Measurements from ENCODE around the gene PLPP4. TPM values are rescaled to one million over a fixed set of nuclear protein-coding genes. Genes with fewer than 3 reads are reported as not detected.

Gene PLPP4
- total and polyA plus RNA-seq, 11 donors: 0.29 TPM; not detected in 10

GRCh38 chr10:120559800-120560199 is 102.8 kb downstream of the PLPP4 start:
- Histone ChIP-seq H3K36me3 (no peaks in the 10 kb centered on the region), H3K4me3 (no peak overlapping the region), H3K27me3 (no peaks in the 10 kb centered on the region), H3K4me1 (no peaks in the 10 kb centered on the region), H3K27ac (no peak overlapping the region), H3K9me3 (peaks cover 0 to 3% (median 0%) of the 10 kb centered on the region in 12 donors)
- TF ChIP-seq POLR2A (IDR thresholded peaks at IDR 0.05): no peak
- TF ChIP-seq, protein P1, sequence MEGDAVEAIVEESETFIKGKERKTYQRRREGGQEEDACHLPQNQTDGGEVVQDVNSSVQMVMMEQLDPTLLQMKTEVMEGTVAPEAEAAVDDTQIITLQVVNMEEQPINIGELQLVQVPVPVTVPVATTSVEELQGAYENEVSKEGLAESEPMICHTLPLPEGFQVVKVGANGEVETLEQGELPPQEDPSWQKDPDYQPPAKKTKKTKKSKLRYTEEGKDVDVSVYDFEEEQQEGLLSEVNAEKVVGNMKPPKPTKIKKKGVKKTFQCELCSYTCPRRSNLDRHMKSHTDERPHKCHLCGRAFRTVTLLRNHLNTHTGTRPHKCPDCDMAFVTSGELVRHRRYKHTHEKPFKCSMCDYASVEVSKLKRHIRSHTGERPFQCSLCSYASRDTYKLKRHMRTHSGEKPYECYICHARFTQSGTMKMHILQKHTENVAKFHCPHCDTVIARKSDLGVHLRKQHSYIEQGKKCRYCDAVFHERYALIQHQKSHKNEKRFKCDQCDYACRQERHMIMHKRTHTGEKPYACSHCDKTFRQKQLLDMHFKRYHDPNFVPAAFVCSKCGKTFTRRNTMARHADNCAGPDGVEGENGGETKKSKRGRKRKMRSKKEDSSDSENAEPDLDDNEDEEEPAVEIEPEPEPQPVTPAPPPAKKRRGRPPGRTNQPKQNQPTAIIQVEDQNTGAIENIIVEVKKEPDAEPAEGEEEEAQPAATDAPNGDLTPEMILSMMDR (IDR thresholded peaks at IDR 0.05): no peak
- intact Hi-C loops (cut with DNase I): no loop called here
- no peak for DNase-seq
- WGBS, 4 donors: 86 to 89% (median 88%) methylated on average over 11 of the region's 11 CpGs
- no peak for ATAC-seq

DNA sequence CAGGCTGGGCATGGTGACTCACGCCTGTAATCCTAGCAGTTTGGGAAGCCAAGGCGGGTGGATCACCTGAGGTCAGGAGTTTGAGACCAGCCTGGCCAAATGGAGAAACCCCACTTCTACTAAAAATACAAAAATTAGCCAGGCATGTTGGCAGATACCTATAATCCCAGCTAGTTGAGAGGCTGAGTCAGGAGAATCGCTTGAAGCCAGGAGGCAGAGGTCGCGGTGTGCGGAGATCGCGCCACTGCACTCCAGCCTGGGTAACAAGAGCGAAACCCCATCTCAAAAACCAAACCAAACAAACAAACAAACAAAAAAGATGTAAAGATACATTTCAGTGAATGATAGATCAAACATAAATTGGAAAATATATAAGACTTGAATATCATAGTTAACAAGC is 105.9 kb downstream of the PLPP4 start:
- 88 to 97% (median 96%) methylated on average over 9 of the region's 9 CpGs for WGBS, 4 donors
- H3K36me3 ChIP-seq: no peaks in the 10 kb centered on the region
- TF ChIP-seq, protein P1 (IDR thresholded peaks at IDR 0.05): no peak
- TF ChIP-seq POLR2A (IDR thresholded peaks at IDR 0.05): no peak
- no peaks in the 10 kb centered on the region for H3K9me3 ChIP-seq
- no peaks in the 10 kb centered on the region for H3K4me1 ChIP-seq
- no peak overlapping the region for H3K27ac ChIP-seq
- no peaks in the 10 kb centered on the region for H3K27me3 ChIP-seq
- DNase-seq (no peak), ATAC-seq (no peak)
- H3K4me3 ChIP-seq: no peak overlapping the region
- intact Hi-C loops (cut with DNase I): no loop called here

DNA sequence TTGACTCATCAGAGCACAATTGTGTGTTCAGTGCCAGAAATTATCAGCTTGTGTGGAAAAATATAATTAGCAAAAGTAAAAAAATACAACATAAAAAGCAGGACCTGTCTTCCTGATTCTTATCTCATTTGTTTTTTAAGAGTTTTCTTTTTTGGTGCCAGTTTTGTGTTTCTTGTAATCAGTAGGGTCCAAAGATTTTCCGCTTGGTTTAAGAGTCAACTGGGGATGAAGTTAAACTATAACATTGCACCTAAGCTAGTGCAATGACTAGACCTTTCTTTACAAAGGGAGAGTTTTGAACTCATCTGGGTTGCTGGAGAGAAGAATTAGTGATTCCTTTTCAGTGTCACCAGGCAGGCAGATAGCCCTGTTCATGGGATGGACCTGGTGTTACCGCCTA is 113.4 kb downstream of the PLPP4 start:
- DNase-seq: no peak
- Histone ChIP-seq H3K4me3 (no peak overlapping the region), H3K36me3 (no peaks in the 10 kb centered on the region), H3K9me3 (no peaks in the 10 kb centered on the region), H3K27me3 (peaks cover 0 to 6% (median 0%) of the 10 kb centered on the region in 9 donors), H3K4me1 (no peaks in the 10 kb centered on the region), H3K27ac (no peak overlapping the region)
- TF ChIP-seq, protein P1 (IDR thresholded peaks at IDR 0.05): no peak
- TF ChIP-seq POLR2A (IDR thresholded peaks at IDR 0.05): no peak
- intact Hi-C loops (cut with DNase I): no loop called here
- WGBS, 4 donors: 81 to 98% (median 91%) methylated on average over 2 of the region's 2 CpGs
- ATAC-seq: no peak

DNA sequence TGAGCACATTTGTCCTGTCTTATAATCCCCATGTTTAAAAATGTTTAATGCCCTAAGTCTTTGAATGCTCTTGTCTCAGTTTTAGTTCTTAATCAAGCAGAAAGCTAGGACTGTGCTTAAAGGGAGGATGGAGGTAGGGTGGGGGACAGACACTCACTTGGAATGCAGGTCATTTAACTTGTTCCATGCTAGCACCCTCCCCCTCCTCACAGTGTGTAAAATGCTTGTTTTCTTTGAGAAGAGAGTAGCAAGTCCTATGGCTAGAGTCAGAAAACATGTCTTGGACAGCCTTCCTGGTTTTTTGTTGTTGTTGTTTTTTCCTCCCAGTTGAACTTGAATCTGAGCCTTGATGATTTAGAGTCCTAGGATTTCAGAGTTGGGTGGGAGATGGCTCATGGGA is 114.2 kb downstream of the PLPP4 start:
- Histone ChIP-seq H3K4me1 (no peaks in the 10 kb centered on the region), H3K9me3 (no peaks in the 10 kb centered on the region), H3K27ac (no peak overlapping the region), H3K27me3 (peaks cover 0 to 6% (median 0%) of the 10 kb centered on the region in 9 donors), H3K4me3 (no peak overlapping the region), H3K36me3 (no peaks in the 10 kb centered on the region)
- TF ChIP-seq POLR2A (IDR thresholded peaks at IDR 0.05): no peak
- TF ChIP-seq, protein P1 (IDR thresholded peaks at IDR 0.05): no peak
- no peak for ATAC-seq
- intact Hi-C loops (cut with DNase I): no loop called here
- no peak for DNase-seq
